Retinal pigment epithelial cell (primary cell): ENCODE data around the gene DNAH5.
A peak's percentile ranks its signal among the peaks of the same experiment; 100 is the strongest.

Source experiments
- DNase-seq: peaks from one replicate; pipeline ENCODE4 v3.0.0-alpha.2; 2010; ENCODE audit warnings: low read depth
- H3K4me3 ChIP-seq: 2 replicates; pipeline ENCODE4 v1.5.1; 2011; ENCODE audit warnings: mild to moderate bottlenecking, low read length, control low read depth, moderate library complexity
- CTCF ChIP-seq: conservative IDR thresholded peaks from 2 replicates; pipeline ENCODE4 v1.5.1; 2011; ENCODE audit warnings: low read depth, low read length, control low read depth, inconsistent platforms

The DNAH5 gene

DNA sequence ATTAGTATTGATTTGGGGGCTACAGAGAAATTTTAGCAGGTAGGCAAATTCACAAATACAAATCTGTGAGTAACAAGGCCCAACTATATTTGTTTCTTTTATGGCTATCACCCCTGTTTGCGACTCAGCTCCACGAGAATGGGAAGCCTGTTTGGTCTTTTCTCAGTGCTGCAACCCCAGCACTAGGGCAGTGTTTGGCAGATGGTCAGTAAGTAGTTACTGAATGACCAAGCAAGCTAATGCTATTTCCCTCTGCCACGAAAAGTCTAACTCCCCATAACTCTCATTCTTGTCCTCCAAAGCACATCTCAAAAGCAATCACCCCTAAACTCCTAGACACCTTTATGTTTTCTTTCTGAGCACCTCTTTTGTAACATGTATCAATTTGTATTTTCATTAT lies 245.6 kb downstream of the DNAH5 start:
- no peak for TF ChIP-seq CTCF
- no peak for DNase-seq
- H3K4me3 ChIP-seq, result no peak overlapping the region

- TF ChIP-seq CTCF, result no peak
- no peak for DNase-seq
- H3K4me3 ChIP-seq, result no peak overlapping the region
These were observed 249.3 kb downstream of the DNAH5 start for GRCh38 chr5:13695076-13695712.

DNA sequence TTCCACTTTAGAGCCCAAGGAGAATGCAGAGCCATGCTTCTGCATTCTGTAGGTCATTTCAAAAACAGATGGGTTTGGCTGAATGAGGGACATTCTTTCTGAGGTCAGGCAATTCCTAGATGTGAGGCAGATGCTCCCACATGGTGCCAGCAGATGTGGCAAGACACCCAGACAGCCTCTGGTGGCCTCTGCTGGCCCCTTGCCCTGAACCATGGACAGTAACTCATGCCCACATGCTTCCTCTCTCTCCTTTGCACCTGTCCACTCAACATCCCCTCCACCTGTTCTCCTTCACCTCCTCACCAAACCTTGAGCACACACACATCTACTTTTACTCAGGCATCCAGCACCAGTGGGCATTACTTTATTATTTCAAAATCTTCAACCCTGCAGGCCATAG lies 252.3 kb downstream of the DNAH5 start:
- TF ChIP-seq CTCF, result no peak
- H3K4me3 ChIP-seq, result no peak overlapping the region
- no peak for DNase-seq

DNA sequence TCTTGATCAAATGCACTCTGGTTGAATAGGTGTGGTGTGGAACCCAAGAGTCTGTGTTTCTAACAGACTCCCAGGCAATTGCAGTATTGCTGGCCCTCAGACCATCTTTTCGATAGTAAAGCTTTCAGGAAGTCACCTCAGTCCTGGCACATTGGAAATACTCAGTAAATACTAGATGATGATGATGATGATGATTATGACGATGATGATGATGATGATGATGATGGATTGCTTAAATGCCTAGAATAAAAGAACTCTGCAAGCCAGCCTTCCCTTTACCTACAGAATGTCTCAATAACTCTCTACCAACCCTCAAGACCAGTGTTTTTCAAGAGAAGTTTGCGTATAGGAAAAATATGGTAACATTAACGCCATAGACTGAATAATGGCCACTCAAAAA lies 268.0 kb downstream of the DNAH5 start:
- no peak for DNase-seq
- H3K4me3 ChIP-seq, result no peak overlapping the region
- TF ChIP-seq CTCF, result no peak

- TF ChIP-seq CTCF, result no peak
- no peak for DNase-seq
- no peak overlapping the region for H3K4me3 ChIP-seq
These were observed 270.1 kb downstream of the DNAH5 start for GRCh38 chr5:13674391-13674790.

DNA sequence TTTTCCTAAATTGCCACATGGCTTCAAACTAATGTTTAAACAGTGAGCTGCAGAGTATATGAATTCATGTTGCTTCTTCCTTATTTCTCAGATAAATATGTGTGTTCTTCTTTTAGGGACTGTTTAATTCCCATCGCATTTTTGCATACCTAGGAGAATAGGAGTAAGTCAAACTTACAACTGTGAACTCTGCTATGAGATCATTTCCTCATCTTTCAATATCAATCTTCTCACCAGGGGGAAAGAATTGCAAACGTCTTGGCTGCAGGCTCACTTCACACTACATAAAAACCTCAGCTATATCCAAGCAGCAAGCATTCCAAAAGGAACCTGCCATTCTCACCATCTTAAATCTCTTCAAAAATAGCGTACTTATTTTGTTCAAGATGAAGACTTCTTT lies 271.0 kb downstream of the DNAH5 start:
- DNase-seq, result no peak
- no peak overlapping the region for H3K4me3 ChIP-seq
- TF ChIP-seq CTCF, result no peak

DNA sequence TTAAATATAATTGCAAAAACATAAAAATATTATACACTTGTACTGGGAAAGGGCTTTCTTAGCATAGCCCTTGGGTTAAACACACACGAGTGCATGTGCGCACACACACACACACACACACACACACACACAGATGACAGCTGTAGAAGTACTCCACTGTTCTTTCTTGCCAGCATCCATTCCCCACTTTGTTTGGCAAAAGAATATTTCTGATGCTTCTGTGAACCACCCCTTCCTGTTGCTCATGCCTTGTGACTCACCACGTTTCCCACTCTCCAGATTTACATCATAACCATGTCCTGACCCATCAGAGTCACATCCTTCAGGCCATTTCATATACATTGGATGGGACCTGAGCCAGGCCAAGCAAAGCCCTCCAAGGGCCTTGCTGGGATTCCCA lies 280.1 kb downstream of the DNAH5 start:
- H3K4me3 ChIP-seq, result no peak overlapping the region
- no peak for TF ChIP-seq CTCF
- peak; percentile 15 for DNase-seq
